ENCODE results near the gene FAM13A.

GRCh38 chr4:88756149-88756548, 300.8 kb downstream of the FAM13A start:
- no peak for TF ChIP-seq EP300 (IDR thresholded peaks at IDR 0.05)
- TF ChIP-seq CTCF (IDR thresholded peaks at IDR 0.05): no peak

Measured in suprapubic skin (tissue), 3 donors.